Endothelial cell of umbilical vein (primary cell): ENCODE data around the gene TSEN54. TPM values are rescaled to one million over a fixed set of nuclear protein-coding genes. Genes with fewer than 3 reads are reported as not detected.
A peak's percentile ranks its signal among the peaks of the same experiment; 100 is the strongest.

Experiments used
- BruUV-seq: library from RNA; stranded (reverse); fragments of 400-500 nt; replicated peaks from 2 replicates; lab custom pipeline; 2021; lab: Mats Ljungman, UMichigan
- CTCF ChIA-PET: fragments of 300-600, 350-600 bp; sonication (Branson Sonifier 250); formaldehyde crosslinking; loops from one replicate; lab custom pipeline; 2021; ENCODE audit warnings: antibody characterized with exemption, inconsistent platforms; lab: Charles Lee
- POLR2A ChIA-PET: fragments of 300-600, 350-600 bp; sonication (Branson Sonifier 250); formaldehyde crosslinking; loops from one replicate; lab custom pipeline; 2021; ENCODE audit warnings: antibody characterized with exemption, inconsistent platforms; lab: Charles Lee
- DNase-seq: peaks from one replicate; pipeline ENCODE4 v3.0.0-alpha.2; 2011; ENCODE audit warnings: low read depth, low spot score
- FAIRE-seq: peaks from 2 replicates; lab custom pipeline; 2011; peaks lifted over from hg19 to GRCh38; lab: Jason Lieb, UNC
- H2AFZ ChIP-seq: 2 replicates; pipeline ENCODE4 v1.6.0; 2012; ENCODE audit warnings: low read depth, low read length, control low read depth, inconsistent platforms
- H3K27ac ChIP-seq: 2 replicates; pipeline ENCODE4 v1.5.1; 2011; ENCODE audit warnings: low read depth, mild to moderate bottlenecking, control low read depth, low read length, moderate library complexity; ENCODE audit not compliant: insufficient read depth
- H3K27me3 ChIP-seq, 2 experiments: 2 replicates each; pipeline versions ENCODE4 v1.6.0 to v1.6.1; 2011; ENCODE audit warnings: low read length in 2 of 2, mixed read lengths in 1 of 2; ENCODE audit not compliant: control insufficient read depth in 2 of 2, insufficient read depth in 2 of 2
- H3K36me3 ChIP-seq, 2 experiments: 2 replicates in 1 of 2; 3 replicates in 1 of 2; pipeline ENCODE4 v1.5.1; 2011; ENCODE audit warnings: low read length in 2 of 2, mild to moderate bottlenecking in 1 of 2, moderate library complexity in 1 of 2; ENCODE audit not compliant: control insufficient read depth in 2 of 2, insufficient read depth in 2 of 2; ENCODE audit errors: extremely low read depth in 1 of 2
- H3K4me1 ChIP-seq: 3 replicates; pipeline ENCODE4 v1.5.1; 2011; ENCODE audit warnings: mild to moderate bottlenecking, low read length; ENCODE audit not compliant: control insufficient read depth, insufficient read depth; ENCODE audit errors: extremely low read depth
- H3K4me2 ChIP-seq: 2 replicates; pipeline ENCODE4 v1.6.1; 2011; ENCODE audit warnings: low read length, control low read depth, mixed read lengths; ENCODE audit not compliant: insufficient read depth
- H3K4me3 ChIP-seq, 3 experiments: fragments of 200-600 bp in 1 of 3; sonication (generic), shearing (Covaris generic) in 1 of 3; replicated peaks in 1 of 3; 2 replicates each; pipeline ENCODE4 v1.5.1; 2011 to 2016; ENCODE audit warnings: control low read depth in 3 of 3, low read length in 3 of 3, mild to moderate bottlenecking in 2 of 3, inconsistent platforms in 1 of 3, low read depth in 1 of 3, moderate library complexity in 1 of 3; ENCODE audit not compliant: insufficient read depth in 1 of 3
- H3K79me2 ChIP-seq: 2 replicates; pipeline ENCODE4 v1.6.0; 2012; ENCODE audit warnings: low read length, inconsistent platforms; ENCODE audit not compliant: control insufficient read depth, insufficient read depth
- H3K9ac ChIP-seq: replicated peaks from 2 replicates; pipeline ENCODE3; 2011; ENCODE audit warnings: low read length, control low read depth; ENCODE audit not compliant: insufficient read depth; ENCODE audit errors: extremely low read depth
- H3K9me1 ChIP-seq: replicated peaks from 3 replicates; pipeline ENCODE4 v1.6.0; 2011; ENCODE audit warnings: mild to moderate bottlenecking, low read length; ENCODE audit not compliant: control insufficient read depth, insufficient read depth; ENCODE audit errors: extremely low read depth
- H3K9me3 ChIP-seq: replicated peaks from 2 replicates; pipeline ENCODE4 v1.5.1; 2012; ENCODE audit warnings: low read length, inconsistent platforms; ENCODE audit not compliant: control insufficient read depth, insufficient read depth
- H4K20me1 ChIP-seq: replicated peaks from 2 replicates; pipeline ENCODE3; 2011; ENCODE audit warnings: mild to moderate bottlenecking, low read length; ENCODE audit not compliant: control insufficient read depth, insufficient read depth; ENCODE audit errors: extremely low read depth
- EZH2 ChIP-seq: IDR thresholded peaks from 2 replicates; pipeline ENCODE4 v1.6.1; 2012; ENCODE audit warnings: borderline replicate concordance, low read depth, mild to moderate bottlenecking, moderate library complexity, low read length, inconsistent platforms; ENCODE audit not compliant: severe bottlenecking
- FOS ChIP-seq: IDR thresholded peaks from 2 replicates; pipeline ENCODE4 v1.6.1; 2011; ENCODE audit warnings: mild to moderate bottlenecking, low read length, moderate library complexity, borderline replicate concordance; ENCODE audit not compliant: insufficient read depth
- GATA2 ChIP-seq: IDR thresholded peaks from 2 replicates; pipeline ENCODE4 v1.7.0; 2011; ENCODE audit warnings: low read depth, mild to moderate bottlenecking, moderate library complexity, mixed read lengths, low read length; ENCODE audit not compliant: insufficient read length, insufficient read depth
- JUN ChIP-seq: IDR thresholded peaks from 2 replicates; pipeline ENCODE4 v1.6.1; 2011; ENCODE audit warnings: borderline replicate concordance, low read depth; ENCODE audit not compliant: insufficient read length, insufficient read depth
- MYC ChIP-seq: IDR thresholded peaks from one replicate; pipeline ENCODE4 v1.6.1; 2011; ENCODE audit warnings: mild to moderate bottlenecking, low read depth, low read length
- POLR2A ChIP-seq: IDR thresholded peaks from 2 replicates; pipeline ENCODE4 v1.6.1; 2012; ENCODE audit warnings: low read depth, mild to moderate bottlenecking, control low read depth, low read length
- POLR2AphosphoS5 ChIP-seq: IDR thresholded peaks from 2 replicates; pipeline ENCODE4 v1.6.1; 2012; ENCODE audit warnings: low read depth, mild to moderate bottlenecking, control low read depth, low read length, moderate library complexity; ENCODE audit not compliant: insufficient read depth
- dilution Hi-C: fragments of 300-500 bp; cut with MboI; formaldehyde crosslinking; loops from one replicate; pipeline ENCODE4 v1.15.0; 2019; ENCODE audit warnings: low sequenced_read_pairs; ENCODE audit not compliant: extremely low pct_ligation_motif_present
- intact Hi-C: fragments of 100-400 bp; cut with micrococcal nuclease; formaldehyde crosslinking; loops from one replicate; pipeline ENCODE4 v1.10.0; 2022
- polyA plus RNA-seq, 4 experiments: library from polyadenylated mRNA; depleted of rRNA in 3 of 4; stranded (reverse) in 3 of 4; unstranded in 1 of 4; fragments of >200 nt; gene quantifications; 2 replicates each; pipeline versions ENCODE4 v1.2.1 to v1.2.3, GENCODE V29; 2011 to 2012; ENCODE audit warnings: missing spikeins in 1 of 4
- total RNA-seq: library from RNA; stranded (reverse); gene quantifications from 2 replicates; pipeline ENCODE4 v1.2.3, GENCODE V29; 2021
- TF ChIP-seq, protein P1 (sequence below): IDR thresholded peaks from 2 replicates; pipeline ENCODE4 v1.6.1; 2011; ENCODE audit not compliant: insufficient read depth, insufficient read length
- TF ChIP-seq, protein P2 (sequence below), 2 donors: IDR thresholded peaks; 1 replicate in 1 of 2; 2 replicates in 1 of 2; pipeline ENCODE4 v1.5.1; 2011; ENCODE audit warnings: low read length in 2 of 2, mild to moderate bottlenecking in 2 of 2, moderate library complexity in 2 of 2, control low read depth in 1 of 2, inconsistent platforms in 1 of 2, low read depth in 1 of 2; ENCODE audit not compliant: insufficient read depth in 1 of 2; ENCODE audit errors: extremely low read depth in 1 of 2

Gene TSEN54
- total and polyA plus RNA-seq, 2 donors (not counting 3 experiments of a cell fraction or from before 2014, with no cell fraction given), result 22.3 to 26.3 TPM

DNA sequence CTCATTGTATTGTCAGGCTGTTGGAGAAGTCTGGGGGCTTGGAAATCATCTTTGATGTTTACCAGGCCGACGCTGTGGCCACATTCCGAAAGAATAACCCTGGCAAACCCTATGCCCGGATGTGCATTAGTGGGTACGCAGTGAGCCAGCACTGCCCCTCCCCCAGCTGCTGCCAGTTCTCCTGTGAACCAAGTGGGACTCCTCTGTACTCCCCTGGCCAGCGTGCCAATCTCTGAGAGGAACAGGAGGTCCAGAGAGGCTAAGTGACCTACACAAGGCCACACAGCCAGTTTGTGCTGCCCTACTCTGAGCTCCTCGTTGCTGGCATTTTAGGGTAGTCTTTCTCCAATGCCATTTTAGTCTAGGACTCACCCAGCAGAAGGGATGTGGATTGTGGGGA, 7.3 kb downstream of the TSEN54 start:
- H3K27ac ChIP-seq, result no peak overlapping the region
- dilution Hi-C loops (no loop called here), intact Hi-C loops (loop anchor here (1.0 to 2.0 kb wide), 3 partner anchors 7 to 97 kb away; partner anchors contain the start of gene TSEN54)
- H3K4me2 ChIP-seq, result no peak overlapping the region
- H3K4me3 ChIP-seq, result no peak overlapping the region
- H3K9ac ChIP-seq, result no peak overlapping the region
- H3K79me2 ChIP-seq, result no peaks in the 10 kb centered on the region
- FAIRE-seq (no peak), DNase-seq (no peak)
- H2AFZ ChIP-seq, result no peak overlapping the region
- H3K27me3 ChIP-seq, result no peaks in the 10 kb centered on the region
- H3K9me3 ChIP-seq, result no peaks in the 10 kb centered on the region
- H3K36me3 ChIP-seq, result peaks cover 0 to 2% of the 10 kb centered on the region in 2 experiments
- H3K9me1 ChIP-seq, result no peaks in the 10 kb centered on the region
- ChIA-PET CTCF (interaction anchor here (1.8 kb wide), 1 partner anchor 16 kb away, joined by 6 read pairs; no protein-coding TSS in a partner anchor), POLR2A (no interaction called here)
- no TSS peak for BruUV-seq
- H4K20me1 ChIP-seq, result no peaks in the 10 kb centered on the region
- peaks cover 7% of the 10 kb centered on the region for H3K4me1 ChIP-seq
- TF ChIP-seq FOS (no peak), MYC (no peak), GATA2 (no peak)
- TF ChIP-seq, protein P1, sequence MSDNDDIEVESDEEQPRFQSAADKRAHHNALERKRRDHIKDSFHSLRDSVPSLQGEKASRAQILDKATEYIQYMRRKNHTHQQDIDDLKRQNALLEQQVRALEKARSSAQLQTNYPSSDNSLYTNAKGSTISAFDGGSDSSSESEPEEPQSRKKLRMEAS, result no peak

DNA sequence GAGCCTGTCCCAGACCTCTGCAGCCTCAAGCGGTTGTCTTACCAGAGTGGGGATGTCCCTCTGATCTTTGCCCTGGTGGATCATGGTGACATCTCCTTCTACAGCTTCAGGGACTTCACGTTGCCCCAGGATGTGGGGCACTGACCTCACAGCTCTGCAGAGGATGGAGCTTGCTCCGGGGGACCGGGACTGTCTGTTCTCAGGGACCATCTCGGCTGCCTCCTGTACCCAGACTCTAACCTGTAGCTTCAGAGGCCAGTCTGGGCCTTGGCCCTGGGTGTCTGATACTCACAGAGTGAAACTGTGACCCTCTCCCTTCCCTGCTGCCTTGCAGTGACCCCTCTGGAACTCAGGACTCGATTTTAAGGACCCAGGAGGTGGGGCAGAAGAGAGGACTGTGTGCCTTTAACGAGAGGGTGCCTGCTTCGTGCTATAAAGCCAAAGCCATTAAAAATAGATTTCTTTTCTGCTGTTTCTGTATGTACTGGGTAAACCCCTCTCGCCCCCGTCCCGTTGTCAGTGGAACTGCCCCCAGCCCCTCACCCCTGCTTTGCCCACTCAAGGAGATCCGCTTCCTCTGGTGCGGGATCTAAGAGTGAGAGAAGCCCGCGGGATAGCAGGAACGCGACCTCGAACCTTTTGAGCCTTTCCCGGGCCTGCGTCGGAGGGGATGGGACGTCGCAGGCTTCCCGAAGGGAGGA, 8.1 kb downstream of the TSEN54 start:
- no peaks in the 10 kb centered on the region for H3K9me3 ChIP-seq
- no peak for TF ChIP-seq FOS
- no peak for TF ChIP-seq POLR2A
- no peak for TF ChIP-seq MYC
- no peak for TF ChIP-seq POLR2AphosphoS5
- no peak for TF ChIP-seq GATA2
- TF ChIP-seq JUN, result no peak
- TF ChIP-seq, protein P2, sequence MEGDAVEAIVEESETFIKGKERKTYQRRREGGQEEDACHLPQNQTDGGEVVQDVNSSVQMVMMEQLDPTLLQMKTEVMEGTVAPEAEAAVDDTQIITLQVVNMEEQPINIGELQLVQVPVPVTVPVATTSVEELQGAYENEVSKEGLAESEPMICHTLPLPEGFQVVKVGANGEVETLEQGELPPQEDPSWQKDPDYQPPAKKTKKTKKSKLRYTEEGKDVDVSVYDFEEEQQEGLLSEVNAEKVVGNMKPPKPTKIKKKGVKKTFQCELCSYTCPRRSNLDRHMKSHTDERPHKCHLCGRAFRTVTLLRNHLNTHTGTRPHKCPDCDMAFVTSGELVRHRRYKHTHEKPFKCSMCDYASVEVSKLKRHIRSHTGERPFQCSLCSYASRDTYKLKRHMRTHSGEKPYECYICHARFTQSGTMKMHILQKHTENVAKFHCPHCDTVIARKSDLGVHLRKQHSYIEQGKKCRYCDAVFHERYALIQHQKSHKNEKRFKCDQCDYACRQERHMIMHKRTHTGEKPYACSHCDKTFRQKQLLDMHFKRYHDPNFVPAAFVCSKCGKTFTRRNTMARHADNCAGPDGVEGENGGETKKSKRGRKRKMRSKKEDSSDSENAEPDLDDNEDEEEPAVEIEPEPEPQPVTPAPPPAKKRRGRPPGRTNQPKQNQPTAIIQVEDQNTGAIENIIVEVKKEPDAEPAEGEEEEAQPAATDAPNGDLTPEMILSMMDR (IDR thresholded peaks at IDR 0.05; ENCODE audit: extremely low read depth in 1 of 2, insufficient read depth in 1 of 2, low read depth in 1 of 2, low read length in 2 of 2), result no peak
- TF ChIP-seq EZH2, result no peak
- TF ChIP-seq, protein P1, result no peak
- CTCF ChIA-PET, result interaction anchor here (1.5 to 1.8 kb wide), 2 partner anchors 8 to 17 kb away, joined by 6 to 13 read pairs; partner anchors contain the start of gene TSEN54
- peak overlapping the region in 2 of 3 experiments; percentile 39 to 52 for H3K4me3 ChIP-seq
- intact Hi-C loops (loop anchor here (1.0 to 2.0 kb wide), 3 partner anchors 8 to 98 kb away; partner anchors contain the start of gene TSEN54), dilution Hi-C loops (no loop called here)
- H3K9me1 ChIP-seq, result no peaks in the 10 kb centered on the region
- no peak overlapping the region for H3K9ac ChIP-seq
- no peaks in the 10 kb centered on the region for H3K79me2 ChIP-seq
- BruUV-seq, result no TSS peak
- no peaks in the 10 kb centered on the region for H3K27me3 ChIP-seq
- POLR2A ChIA-PET, result no interaction called here
- FAIRE-seq (peak; percentile 28), DNase-seq (no peak)
- H3K4me2 ChIP-seq, result peak overlapping the region; percentile 72
- H3K36me3 ChIP-seq, result peaks cover 0 to 2% of the 10 kb centered on the region in 2 experiments
- peak overlapping the region; percentile 84 for H2AFZ ChIP-seq
- peaks cover 7% of the 10 kb centered on the region for H3K4me1 ChIP-seq
- no peaks in the 10 kb centered on the region for H4K20me1 ChIP-seq
- no peak overlapping the region for H3K27ac ChIP-seq
